ENCODE measurements around the gene PCDH9.
"Not testable (repeated sequence)": the region's sequence is repeated elsewhere in the genome, so short reads cannot be mapped to it uniquely, and the experiment has no call there.

PCDH9 gene

DNA sequence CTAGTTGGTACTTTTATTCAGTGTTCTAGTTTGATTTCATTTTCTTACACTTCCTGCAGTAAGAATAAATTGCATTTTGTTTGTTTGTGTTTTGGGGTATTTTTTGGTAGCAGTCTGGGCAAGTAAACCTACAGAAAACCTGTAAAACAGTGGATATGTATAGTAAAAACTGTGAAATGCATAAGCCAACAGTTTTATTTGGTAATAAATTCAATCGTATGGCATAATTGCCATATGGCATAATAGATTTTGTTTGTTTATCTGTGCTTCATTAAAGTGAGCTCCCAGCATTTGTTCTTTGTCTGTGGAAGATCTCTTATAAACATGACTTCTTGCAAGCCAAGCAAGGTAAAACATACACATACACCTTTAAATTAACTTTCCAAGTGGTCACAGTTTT is 111.9 kb downstream of the PCDH9 start:
- no peak for DNase-seq (ENCODE audit: insufficient read length)
- FAIRE-seq, result no peak

DNA sequence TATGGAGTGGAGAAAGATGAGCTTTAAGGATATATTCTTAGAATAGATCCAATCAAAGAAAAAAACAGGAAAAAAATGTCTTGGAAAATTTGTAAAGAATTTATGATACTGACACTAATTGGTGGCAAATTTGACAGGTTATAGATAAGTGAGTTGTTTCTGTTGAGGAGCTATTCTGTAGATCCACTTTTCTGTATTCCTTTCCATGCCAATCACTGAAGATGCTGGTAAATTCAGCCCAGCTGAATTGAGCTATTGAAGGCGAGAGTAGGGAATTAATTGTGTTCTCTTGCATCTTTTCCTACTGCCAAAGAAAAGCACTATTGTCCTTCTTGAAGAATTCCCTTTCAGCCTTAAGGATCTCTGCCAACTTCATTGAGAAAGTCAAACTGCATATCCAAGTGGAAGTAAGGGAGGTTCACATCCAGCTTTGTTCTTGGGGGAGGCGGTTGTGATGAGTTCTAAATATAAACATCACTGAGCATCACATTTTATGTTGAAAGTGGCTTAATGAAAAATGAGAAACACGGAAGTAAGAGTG is 113.1 kb downstream of the PCDH9 start:
- FAIRE-seq (no peak), DNase-seq (ENCODE audit: insufficient read length) (no peak)
- TF ChIP-seq TAF1 (IDR thresholded peaks at IDR 0.05; ENCODE audit: borderline replicate concordance, low read depth, low read length), result no peak
- TF ChIP-seq POLR2AphosphoS5 (IDR thresholded peaks at IDR 0.05; ENCODE audit: low read depth, low read length), result no peak
- no peak for TF ChIP-seq POLR2A (IDR thresholded peaks at IDR 0.05; ENCODE audit: low read depth, low read length)

More for the DNA sequence above, 111.9 kb downstream of the PCDH9 start:
- TF ChIP-seq TAF1 (IDR thresholded peaks at IDR 0.05; ENCODE audit: borderline replicate concordance, low read depth, low read length), result no peak
- TF ChIP-seq POLR2A (IDR thresholded peaks at IDR 0.05; ENCODE audit: low read depth, low read length), result no peak
- TF ChIP-seq POLR2AphosphoS5 (IDR thresholded peaks at IDR 0.05; ENCODE audit: low read depth, low read length), result no peak

DNA sequence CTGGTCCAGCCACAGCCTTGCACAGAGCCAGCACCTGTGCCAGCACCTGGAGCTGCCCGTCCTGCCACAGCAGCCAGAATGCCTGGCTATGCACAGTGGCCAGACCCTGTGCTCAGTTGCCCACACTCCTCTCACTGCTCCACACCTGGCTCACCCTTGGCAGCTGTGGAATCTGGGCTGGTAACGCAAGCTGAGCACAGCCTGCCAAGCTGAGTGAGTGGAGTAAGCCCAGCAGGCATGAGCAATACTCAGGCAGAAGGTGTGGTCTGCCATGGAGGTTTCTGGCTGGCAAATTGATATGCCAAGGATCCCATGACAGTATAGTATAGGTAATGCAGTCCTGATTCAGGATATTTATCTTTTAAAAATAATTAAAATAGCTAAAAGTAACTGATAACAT is 122.2 kb downstream of the PCDH9 start:
- DNase-seq (ENCODE audit: insufficient read length) (no peak), FAIRE-seq (no peak)
- TF ChIP-seq POLR2AphosphoS5 (IDR thresholded peaks at IDR 0.05; ENCODE audit: low read depth, low read length) (no peak), TAF1 (IDR thresholded peaks at IDR 0.05; ENCODE audit: borderline replicate concordance, low read depth, low read length) (no peak), POLR2A (IDR thresholded peaks at IDR 0.05; ENCODE audit: low read depth, low read length) (no peak)

DNA sequence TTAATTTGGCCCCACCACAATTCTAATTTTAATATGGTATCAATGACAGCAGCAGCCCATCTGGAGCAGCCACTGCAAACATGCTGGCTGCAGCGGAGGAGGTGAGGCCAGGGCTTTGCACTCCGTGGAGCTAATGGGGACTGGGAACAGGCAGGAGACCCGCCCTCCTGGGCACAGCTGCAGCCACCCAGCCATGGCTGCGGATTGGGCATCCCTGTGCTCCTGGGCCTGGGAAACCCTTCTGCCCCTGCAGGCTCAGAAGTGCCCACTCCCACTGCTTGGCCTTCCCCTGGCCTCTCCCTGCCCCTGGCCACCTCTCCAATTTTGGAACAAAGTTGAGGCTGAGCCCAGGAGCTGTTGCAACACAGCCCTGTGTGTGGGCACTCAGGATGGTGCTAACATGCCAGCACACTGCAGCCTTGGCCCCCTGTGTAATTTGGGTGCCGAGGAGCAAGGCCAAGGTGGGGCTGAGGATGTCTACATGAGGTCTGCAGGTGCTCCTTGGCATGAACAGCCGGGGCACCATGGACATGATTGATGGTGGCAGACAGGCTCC is 123.6 kb downstream of the PCDH9 start:
- FAIRE-seq, result no peak
- DNase-seq (ENCODE audit: insufficient read length), result no peak
- no peak for TF ChIP-seq TAF1 (IDR thresholded peaks at IDR 0.05; ENCODE audit: borderline replicate concordance, low read depth, low read length)
- TF ChIP-seq POLR2A (IDR thresholded peaks at IDR 0.05; ENCODE audit: low read depth, low read length), result no peak
- TF ChIP-seq POLR2AphosphoS5 (IDR thresholded peaks at IDR 0.05; ENCODE audit: low read depth, low read length), result no peak

DNA sequence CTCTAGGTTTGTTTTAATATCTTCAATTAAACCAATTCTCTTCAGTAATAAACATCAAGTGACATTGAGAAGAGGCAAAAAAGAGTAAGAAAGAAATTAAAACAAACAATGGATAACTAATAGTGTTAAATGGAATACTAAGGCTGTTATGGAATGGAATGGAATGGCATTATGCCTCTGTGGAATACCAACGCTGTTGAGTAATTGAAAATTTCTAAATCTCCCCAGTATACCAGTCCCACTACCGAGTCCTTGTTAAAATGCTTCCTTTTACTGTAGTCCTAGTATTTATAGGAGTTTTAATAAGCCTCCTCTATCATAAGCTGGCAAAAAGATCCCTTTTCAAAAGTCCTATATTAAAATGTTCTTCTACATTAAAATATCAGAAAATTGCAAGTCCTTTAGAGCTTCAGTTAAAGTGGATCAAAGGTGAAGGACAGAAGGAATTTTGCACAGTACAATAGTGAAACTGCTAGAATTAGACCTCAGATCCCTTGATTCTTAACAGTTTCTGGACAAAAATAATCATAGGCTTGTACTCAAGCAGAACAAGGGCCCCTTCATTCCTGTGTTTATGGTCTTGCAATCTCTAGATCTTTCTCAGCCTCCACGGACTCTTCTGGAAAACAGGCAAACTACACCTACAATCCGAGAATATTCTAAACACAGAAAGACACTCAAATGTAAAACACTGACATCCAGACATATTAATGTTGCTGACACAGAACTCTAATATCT is 128.2 kb downstream of the PCDH9 start:
- DNase-seq (ENCODE audit: insufficient read length) (no peak), FAIRE-seq (no peak)
- TF ChIP-seq POLR2AphosphoS5 (IDR thresholded peaks at IDR 0.05; ENCODE audit: low read depth, low read length) (no peak), TAF1 (IDR thresholded peaks at IDR 0.05; ENCODE audit: borderline replicate concordance, low read depth, low read length) (no peak), POLR2A (IDR thresholded peaks at IDR 0.05; ENCODE audit: low read depth, low read length) (no peak)

DNA sequence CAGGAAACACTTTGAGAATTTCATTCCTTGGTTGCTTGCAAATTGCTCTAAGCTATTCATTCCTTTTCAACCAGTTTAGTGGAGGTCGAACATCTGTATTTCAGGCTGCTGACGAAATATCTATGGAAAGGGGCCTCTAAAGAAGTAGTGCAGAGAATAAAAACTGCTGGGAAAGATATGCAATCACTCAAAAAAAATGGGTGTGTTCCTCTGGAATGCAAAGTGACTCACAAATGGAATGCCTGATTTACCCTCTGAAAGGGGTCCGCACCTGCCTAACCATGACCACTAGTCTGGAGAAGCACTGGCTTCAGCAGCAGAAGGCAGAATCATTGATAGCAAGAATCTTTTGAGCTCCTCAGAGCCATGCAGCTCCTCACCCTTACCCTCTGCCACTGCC is 129.4 kb downstream of the PCDH9 start:
- FAIRE-seq (no peak), DNase-seq (ENCODE audit: insufficient read length) (no peak)
- TF ChIP-seq TAF1 (IDR thresholded peaks at IDR 0.05; ENCODE audit: borderline replicate concordance, low read depth, low read length), result no peak
- no peak for TF ChIP-seq POLR2AphosphoS5 (IDR thresholded peaks at IDR 0.05; ENCODE audit: low read depth, low read length)
- TF ChIP-seq POLR2A (IDR thresholded peaks at IDR 0.05; ENCODE audit: low read depth, low read length), result no peak

DNA sequence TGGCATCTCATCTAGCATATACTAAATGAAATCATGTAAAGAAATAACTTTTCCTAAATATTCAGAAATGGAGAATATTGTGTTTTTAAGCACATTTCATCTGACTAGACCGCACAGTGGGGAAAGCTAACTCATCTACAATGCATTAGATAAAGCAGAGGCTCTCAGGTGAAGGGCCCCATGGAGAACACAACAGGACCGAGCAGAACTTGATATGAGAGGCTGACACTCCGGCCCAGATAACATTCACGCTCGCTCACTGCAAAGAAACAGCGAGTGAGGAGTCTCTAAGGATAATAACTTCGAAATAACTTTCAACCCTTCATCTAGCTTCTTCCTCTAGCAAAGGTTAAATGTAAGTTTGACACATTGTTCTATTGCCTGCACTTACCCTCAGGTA is 130.6 kb downstream of the PCDH9 start:
- TF ChIP-seq POLR2A (IDR thresholded peaks at IDR 0.05; ENCODE audit: low read depth, low read length) (no peak), POLR2AphosphoS5 (IDR thresholded peaks at IDR 0.05; ENCODE audit: low read depth, low read length) (no peak), TAF1 (IDR thresholded peaks at IDR 0.05; ENCODE audit: borderline replicate concordance, low read depth, low read length) (no peak)
- DNase-seq (ENCODE audit: insufficient read length) (no peak), FAIRE-seq (no peak)

DNA sequence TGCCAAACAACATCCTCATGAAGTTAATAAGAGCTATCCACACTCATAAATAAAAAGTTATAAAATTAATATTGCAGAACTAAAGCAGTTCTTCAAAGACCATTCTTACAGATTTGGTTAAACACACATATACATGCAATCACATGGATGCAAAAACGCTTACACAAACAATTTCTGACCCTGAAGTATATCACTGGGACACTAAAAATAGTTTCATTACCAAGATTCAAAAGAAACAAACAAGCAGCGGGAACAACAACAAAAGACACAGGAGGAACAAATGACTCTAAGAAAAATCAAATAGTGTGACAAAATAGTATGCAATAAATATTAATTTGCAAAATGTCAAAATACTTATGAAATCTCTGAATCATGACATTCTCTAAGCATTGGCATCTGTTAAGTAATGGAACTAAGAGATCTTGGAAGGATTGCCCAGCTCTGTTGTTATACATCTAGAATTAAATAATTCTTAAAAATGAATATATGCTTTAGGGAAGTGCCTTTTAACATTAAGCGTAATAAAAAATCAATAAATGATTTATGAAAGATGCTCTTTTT is 132.2 kb downstream of the PCDH9 start:
- DNase-seq (ENCODE audit: insufficient read length) (no peak), FAIRE-seq (no peak)
- no peak for TF ChIP-seq TAF1 (IDR thresholded peaks at IDR 0.05; ENCODE audit: borderline replicate concordance, low read depth, low read length)
- TF ChIP-seq POLR2AphosphoS5 (IDR thresholded peaks at IDR 0.05; ENCODE audit: low read depth, low read length), result no peak
- TF ChIP-seq POLR2A (IDR thresholded peaks at IDR 0.05; ENCODE audit: low read depth, low read length), result no peak

DNA sequence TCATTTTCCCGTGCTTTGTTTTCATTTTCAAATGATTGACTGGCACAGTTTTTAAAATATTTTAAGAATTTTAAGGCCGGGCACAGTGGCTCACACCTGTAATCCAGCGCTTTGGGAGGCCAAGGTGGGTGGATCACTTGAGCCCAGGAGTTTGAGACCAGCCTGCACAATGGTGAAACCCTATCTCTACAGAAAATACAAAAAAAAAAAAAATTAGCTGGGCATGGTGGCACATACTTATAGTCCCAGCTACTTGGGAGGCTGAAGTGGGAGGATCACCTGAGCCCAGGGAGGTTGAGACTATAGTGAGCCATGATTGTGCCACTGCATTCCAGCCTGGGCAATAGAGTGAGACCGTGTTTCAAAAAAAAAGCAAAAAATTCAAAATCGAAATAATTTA is 133.2 kb downstream of the PCDH9 start:
- FAIRE-seq; DNase-seq (ENCODE audit: insufficient read length): not testable (repeated sequence)

DNA sequence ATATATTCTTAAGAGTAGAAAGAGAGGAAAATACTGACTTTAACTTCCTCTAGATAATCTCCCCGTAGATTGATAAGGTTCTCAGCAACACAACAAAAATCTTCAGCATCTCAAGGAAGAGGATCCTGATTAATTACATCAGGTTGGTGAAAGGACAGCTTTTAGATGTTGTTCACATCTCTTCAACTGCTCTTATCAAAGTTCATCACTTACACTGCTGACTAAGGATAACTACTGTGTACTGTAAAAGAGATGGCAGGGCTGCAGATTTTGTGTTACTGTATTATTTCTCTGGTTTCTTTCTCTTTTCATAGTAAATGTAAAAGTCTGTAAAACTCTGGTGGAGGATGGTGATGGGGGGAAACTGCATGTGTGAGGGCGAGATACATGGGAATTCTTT is 133.7 kb downstream of the PCDH9 start:
- DNase-seq (ENCODE audit: insufficient read length), result no peak
- TF ChIP-seq TAF1 (IDR thresholded peaks at IDR 0.05; ENCODE audit: borderline replicate concordance, low read depth, low read length), result no peak
- TF ChIP-seq POLR2A (IDR thresholded peaks at IDR 0.05; ENCODE audit: low read depth, low read length), result no peak
- no peak for TF ChIP-seq POLR2AphosphoS5 (IDR thresholded peaks at IDR 0.05; ENCODE audit: low read depth, low read length)
- FAIRE-seq, result no peak

DNA sequence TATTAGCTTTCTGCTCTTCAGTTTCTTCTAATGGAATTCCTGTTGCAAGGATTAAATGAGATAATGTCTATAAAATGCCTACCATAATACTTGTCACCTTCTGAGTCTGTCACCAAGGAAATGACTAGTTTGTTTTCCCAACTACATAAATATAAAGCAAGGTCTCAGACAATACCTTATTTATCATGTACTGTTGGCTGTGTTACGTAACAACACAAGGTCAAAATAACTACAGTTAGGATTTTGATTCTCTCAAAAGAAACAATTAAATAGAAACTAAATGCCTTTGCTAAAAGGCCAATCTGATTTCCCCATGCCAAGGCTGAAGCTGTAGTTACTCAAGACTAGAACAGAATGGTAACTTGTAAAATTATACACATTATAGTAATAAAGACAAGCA is 134.5 kb downstream of the PCDH9 start:
- TF ChIP-seq POLR2AphosphoS5 (IDR thresholded peaks at IDR 0.05; ENCODE audit: low read depth, low read length), result no peak
- TF ChIP-seq POLR2A (IDR thresholded peaks at IDR 0.05; ENCODE audit: low read depth, low read length), result no peak
- no peak for TF ChIP-seq TAF1 (IDR thresholded peaks at IDR 0.05; ENCODE audit: borderline replicate concordance, low read depth, low read length)
- DNase-seq (ENCODE audit: insufficient read length) (no peak), FAIRE-seq (no peak)

DNA sequence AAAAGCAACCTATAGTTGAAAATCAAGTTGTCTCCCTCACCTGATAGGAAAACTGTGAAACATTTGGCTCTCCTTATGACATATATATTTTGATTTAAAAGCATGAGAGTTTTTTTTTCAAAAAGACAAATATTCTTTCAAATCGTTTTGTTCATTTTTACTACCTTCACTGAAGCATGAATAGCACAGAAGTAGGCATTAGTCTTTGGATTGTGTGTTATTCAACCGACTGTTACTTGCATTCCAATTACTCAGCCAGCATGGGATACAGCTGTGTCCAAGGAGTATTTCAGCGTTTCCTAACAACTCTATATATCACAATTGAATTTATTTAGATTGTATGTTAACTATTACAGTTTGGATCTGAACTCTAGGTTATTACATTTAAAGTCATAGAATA is 135.2 kb downstream of the PCDH9 start:
- TF ChIP-seq POLR2A (IDR thresholded peaks at IDR 0.05; ENCODE audit: low read depth, low read length) (no peak), TAF1 (IDR thresholded peaks at IDR 0.05; ENCODE audit: borderline replicate concordance, low read depth, low read length) (no peak), POLR2AphosphoS5 (IDR thresholded peaks at IDR 0.05; ENCODE audit: low read depth, low read length) (no peak)
- FAIRE-seq, result no peak
- no peak for DNase-seq (ENCODE audit: insufficient read length)
